ENCODE data around the gene F11. TPM values are rescaled to one million over a fixed set of nuclear protein-coding genes. Genes with fewer than 3 reads are reported as not detected.
"Not testable (repeated sequence)": the region's sequence is repeated elsewhere in the genome, so short reads cannot be mapped to it uniquely, and the experiment has no call there.

Gene F11
- total RNA-seq, 2 experiments from 2014 or later = not detected

DNA sequence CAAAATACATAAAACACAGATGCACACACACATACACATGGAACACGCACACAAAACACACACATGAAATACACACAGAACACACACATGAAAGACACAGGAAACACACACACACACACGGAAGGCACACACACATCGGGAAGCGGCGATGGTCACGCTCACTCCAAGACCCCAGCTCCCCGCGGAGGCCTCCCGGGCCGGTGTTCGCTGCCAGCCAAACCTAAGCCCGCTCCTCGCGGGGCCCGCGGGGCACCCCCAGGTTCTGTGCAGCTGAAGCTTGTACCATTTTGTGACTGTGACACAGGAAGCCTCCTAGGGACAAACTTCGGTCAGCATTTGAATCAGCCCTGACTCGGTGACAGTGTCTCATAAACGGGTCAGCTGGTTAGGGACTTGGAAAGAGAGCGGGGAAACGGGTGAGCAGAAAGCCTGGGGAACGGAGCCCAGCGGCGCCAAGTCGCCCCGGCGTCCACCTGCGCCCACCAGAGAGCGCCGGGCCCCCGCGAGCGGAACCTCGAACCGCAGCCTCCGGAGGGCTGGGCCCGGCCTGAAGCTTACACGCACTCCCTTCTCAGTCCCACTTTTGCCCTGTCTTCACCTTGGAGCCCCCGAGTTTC is 32.1 kb downstream of the F11 start:
- H3K27me3 Mint-ChIP-seq = peaks cover 10% of the 10 kb centered on the region
- H3K4me1 Mint-ChIP-seq = no peaks in the 10 kb centered on the region
- H3K9me3 Mint-ChIP-seq = no peaks in the 10 kb centered on the region
- H3K27ac Mint-ChIP-seq = no peak overlapping the region
- H3K36me3 Mint-ChIP-seq (ENCODE audit: low read depth) = no peaks in the 10 kb centered on the region
- DNase-seq = no peak
- H3K4me3 Mint-ChIP-seq = no peak overlapping the region
- ChIA-PET POLR2A (no interaction called here), CTCF (interaction anchor here (0.7 to 1.8 kb wide), 2 partner anchors 289 kb away, joined by 5 to 8 read pairs; no protein-coding TSS in a partner anchor)

- Mint-ChIP-seq H3K4me3 (no peak overlapping the region), H3K27ac (no peak overlapping the region), H3K27me3 (peaks cover 10% of the 10 kb centered on the region), H3K9me3 (no peaks in the 10 kb centered on the region), H3K4me1 (no peaks in the 10 kb centered on the region), H3K36me3 (ENCODE audit: low read depth) (no peaks in the 10 kb centered on the region)
- ChIA-PET POLR2A (no interaction called here), CTCF (interaction anchor here (0.7 to 1.8 kb wide), 2 partner anchors 193 to 288 kb away, joined by 3 to 8 read pairs; no protein-coding TSS in a partner anchor)
- DNase-seq = no peak
Measured at GRCh38 chr4:186299291-186299690, 33.3 kb downstream of the F11 start.

DNA sequence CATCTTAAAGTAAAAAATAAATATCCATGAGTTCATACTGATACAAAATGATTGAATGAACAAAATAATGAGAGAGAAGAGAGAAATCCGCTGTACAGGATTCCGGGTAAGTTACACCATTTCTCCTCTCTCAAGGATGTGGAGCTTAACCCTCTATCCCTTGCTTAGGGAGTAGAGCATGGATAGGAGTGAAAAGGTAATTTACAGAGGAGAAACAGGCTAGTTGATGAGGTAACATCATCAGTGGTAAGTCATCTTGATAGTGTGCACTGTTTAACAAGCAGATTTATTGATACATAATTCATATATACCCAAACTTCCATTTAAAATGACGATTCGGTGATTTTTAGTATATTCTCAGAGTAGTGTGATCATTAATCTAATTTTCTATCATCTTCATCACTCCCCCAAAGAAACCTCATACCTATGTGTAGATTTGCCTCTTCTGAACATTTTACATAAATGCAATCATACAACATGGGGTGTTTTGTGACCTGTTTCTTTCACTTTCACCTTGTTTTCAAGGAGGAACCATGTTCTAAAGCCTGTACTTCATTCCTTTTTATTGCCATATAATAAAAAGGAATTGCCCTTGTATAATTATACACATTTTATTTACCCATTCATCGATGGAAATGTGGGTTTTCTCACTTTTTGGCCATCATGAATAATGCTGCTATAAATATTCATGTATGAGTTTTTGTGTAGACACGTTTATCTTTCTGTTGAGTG is 34.8 kb downstream of the F11 start:
- Mint-ChIP-seq H3K36me3 (ENCODE audit: low read depth) (no peaks in the 10 kb centered on the region), H3K27ac (no peak overlapping the region), H3K9me3 (no peaks in the 10 kb centered on the region), H3K4me3 (no peak overlapping the region), H3K4me1 (no peaks in the 10 kb centered on the region), H3K27me3 (peaks cover 10% of the 10 kb centered on the region)
- ChIA-PET POLR2A (no interaction called here), CTCF (no interaction called here)
- no peak for DNase-seq

DNA sequence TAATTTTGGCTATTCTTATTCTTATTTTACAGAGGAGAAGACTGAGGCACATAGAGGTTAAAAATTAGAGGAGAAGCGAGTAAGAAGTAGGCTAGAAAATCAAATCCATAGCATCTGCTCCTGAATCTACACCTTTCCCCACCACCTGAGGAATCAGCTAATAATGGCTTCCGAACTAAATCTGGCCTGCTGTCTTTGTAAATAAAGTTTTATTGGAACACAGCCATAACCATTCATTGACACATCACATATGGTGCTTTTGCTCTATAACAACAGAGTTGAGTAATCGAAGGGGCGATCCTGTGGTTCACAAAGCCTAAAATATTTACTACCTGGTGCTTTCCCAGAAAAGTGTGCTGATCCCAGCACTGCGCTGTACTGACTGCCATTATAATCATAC is 38.2 kb downstream of the F11 start:
- Mint-ChIP-seq H3K9me3 (no peaks in the 10 kb centered on the region), H3K36me3 (ENCODE audit: low read depth) (no peaks in the 10 kb centered on the region), H3K27ac (no peak overlapping the region), H3K27me3 (peaks cover 1% of the 10 kb centered on the region), H3K4me1 (no peaks in the 10 kb centered on the region), H3K4me3 (no peak overlapping the region)
- POLR2A ChIA-PET = no interaction called here
- CTCF ChIA-PET = no interaction called here
- no peak for DNase-seq

DNA sequence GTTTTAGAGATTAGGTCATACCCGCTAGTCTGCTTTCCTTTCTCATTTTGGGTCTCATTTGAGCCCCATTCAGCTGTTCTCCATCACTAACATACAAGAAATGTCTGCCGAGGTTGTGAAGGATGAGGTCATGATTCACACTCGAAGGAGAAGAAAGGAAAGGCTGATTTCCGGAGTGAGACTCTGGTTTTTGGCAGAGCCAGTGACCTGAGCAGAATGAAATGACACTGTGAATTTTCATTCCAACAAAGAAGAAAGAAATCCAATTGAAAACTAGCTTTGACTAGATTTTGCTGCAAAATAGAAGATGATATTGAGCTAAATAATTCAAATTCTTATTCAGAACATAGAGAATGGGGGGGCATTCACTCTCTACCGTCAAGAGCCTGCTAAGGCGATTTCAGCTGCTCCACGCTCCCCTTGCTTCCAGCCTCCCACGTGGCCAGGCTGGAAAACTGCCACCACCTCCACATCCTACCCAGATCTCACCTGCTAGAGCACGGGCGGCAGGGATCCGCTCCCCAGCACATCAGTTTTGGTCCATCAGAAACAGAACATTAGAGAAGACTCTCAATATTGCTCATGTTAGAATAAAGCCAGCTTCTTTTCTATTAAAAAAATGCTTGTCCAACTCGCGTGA is 39.0 kb downstream of the F11 start:
- Mint-ChIP-seq H3K4me1 (no peaks in the 10 kb centered on the region), H3K27me3 (peaks cover 1% of the 10 kb centered on the region), H3K36me3 (ENCODE audit: low read depth) (no peaks in the 10 kb centered on the region), H3K9me3 (no peaks in the 10 kb centered on the region), H3K27ac (no peak overlapping the region), H3K4me3 (no peak overlapping the region)
- ChIA-PET POLR2A (no interaction called here), CTCF (no interaction called here)
- no peak for DNase-seq

- POLR2A ChIA-PET = no interaction called here
- Mint-ChIP-seq H3K9me3 (no peaks in the 10 kb centered on the region), H3K4me3 (no peak overlapping the region), H3K27me3 (peaks cover under 1% of the 10 kb centered on the region), H3K36me3 (ENCODE audit: low read depth) (no peaks in the 10 kb centered on the region), H3K27ac (no peak overlapping the region), H3K4me1 (no peaks in the 10 kb centered on the region)
- CTCF ChIA-PET = no interaction called here
- DNase-seq = no peak
Measured at GRCh38 chr4:186307497-186307896, 41.5 kb downstream of the F11 start.

- ChIA-PET POLR2A (no interaction called here), CTCF (no interaction called here)
- Mint-ChIP-seq H3K27ac (no peak overlapping the region), H3K9me3 (no peaks in the 10 kb centered on the region), H3K27me3 (no peaks in the 10 kb centered on the region), H3K36me3 (ENCODE audit: low read depth) (no peaks in the 10 kb centered on the region), H3K4me3 (no peak overlapping the region), H3K4me1 (no peaks in the 10 kb centered on the region)
- DNase-seq = no peak
Measured at GRCh38 chr4:186307916-186308315, 41.9 kb downstream of the F11 start.

DNA sequence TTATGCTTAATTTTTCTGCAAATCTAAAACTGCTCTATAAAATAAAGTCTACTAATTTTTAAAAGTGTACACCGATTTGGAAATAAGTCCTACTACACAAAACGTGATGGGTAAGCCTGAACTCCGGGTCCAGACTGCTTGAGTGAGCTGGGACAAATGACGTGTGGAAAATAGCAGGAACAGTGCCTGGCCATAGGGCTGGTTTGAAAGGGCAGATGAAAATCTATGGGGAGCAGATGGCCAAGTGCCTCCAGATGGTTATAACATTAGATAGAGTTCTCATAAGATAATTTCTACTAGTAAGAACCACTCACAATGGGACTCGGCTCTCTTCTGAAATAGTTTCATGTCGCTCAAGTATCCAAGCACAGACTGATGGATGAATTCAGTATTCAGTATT is 52.5 kb downstream of the F11 start:
- CTCF ChIA-PET = interaction anchor here (1.5 kb wide), 1 partner anchor 269 kb away, joined by 3 read pairs; no protein-coding TSS in a partner anchor
- DNase-seq = no peak
- Mint-ChIP-seq H3K27me3 (no peaks in the 10 kb centered on the region), H3K9me3 (no peaks in the 10 kb centered on the region), H3K27ac (no peak overlapping the region), H3K36me3 (ENCODE audit: low read depth) (no peaks in the 10 kb centered on the region), H3K4me3 (no peak overlapping the region), H3K4me1 (no peaks in the 10 kb centered on the region)
- POLR2A ChIA-PET = no interaction called here

GRCh38 chr4:186324660-186325059 is 58.7 kb downstream of the F11 start:
- CTCF ChIA-PET; H3K4me1 Mint-ChIP-seq; H3K4me3 Mint-ChIP-seq; H3K27me3 Mint-ChIP-seq; DNase-seq; H3K36me3 Mint-ChIP-seq (ENCODE audit: low read depth); H3K9me3 Mint-ChIP-seq; POLR2A ChIA-PET; H3K27ac Mint-ChIP-seq: not testable (repeated sequence)

GRCh38 chr4:186326391-186326790 is 60.4 kb downstream of the F11 start:
- Mint-ChIP-seq H3K36me3 (ENCODE audit: low read depth) (no peaks in the 10 kb centered on the region), H3K27me3 (no peaks in the 10 kb centered on the region), H3K4me1 (no peaks in the 10 kb centered on the region), H3K9me3 (no peaks in the 10 kb centered on the region), H3K4me3 (no peak overlapping the region), H3K27ac (no peak overlapping the region)
- CTCF ChIA-PET = no interaction called here
- POLR2A ChIA-PET = no interaction called here
- DNase-seq = no peak

GRCh38 chr4:186329372-186329771 is 63.4 kb downstream of the F11 start:
- no peak for DNase-seq
- Mint-ChIP-seq H3K9me3 (no peaks in the 10 kb centered on the region), H3K36me3 (ENCODE audit: low read depth) (no peaks in the 10 kb centered on the region), H3K27me3 (no peaks in the 10 kb centered on the region), H3K4me1 (no peaks in the 10 kb centered on the region), H3K4me3 (no peak overlapping the region), H3K27ac (no peak overlapping the region)
- ChIA-PET CTCF (no interaction called here), POLR2A (no interaction called here)

DNA sequence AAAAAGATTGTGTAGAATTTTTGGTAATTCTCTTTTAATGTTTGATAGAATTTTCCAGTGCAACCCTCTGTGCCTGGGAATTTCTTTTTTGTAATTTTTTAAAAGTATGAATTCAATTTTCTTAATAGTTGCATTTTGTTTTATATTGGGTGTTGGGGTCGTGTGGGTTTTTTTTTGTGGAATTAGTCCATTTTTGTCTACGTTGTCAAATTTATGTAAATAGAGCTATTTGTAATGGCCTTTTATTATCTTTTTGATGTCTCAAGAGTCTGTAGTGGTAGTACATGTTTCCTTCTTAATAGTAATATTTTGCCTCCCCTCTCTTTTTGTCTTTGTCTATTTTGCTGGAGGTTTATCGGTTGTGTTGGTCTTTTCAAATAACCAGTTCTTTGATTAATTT is 64.4 kb downstream of the F11 start:
- no peaks in the 10 kb centered on the region for H3K9me3 Mint-ChIP-seq
- ChIA-PET POLR2A (no interaction called here), CTCF (no interaction called here)
- H3K36me3 Mint-ChIP-seq (ENCODE audit: low read depth) = no peaks in the 10 kb centered on the region
- no peak overlapping the region for H3K27ac Mint-ChIP-seq
- H3K4me3 Mint-ChIP-seq = no peak overlapping the region
- no peaks in the 10 kb centered on the region for H3K4me1 Mint-ChIP-seq
- no peak for DNase-seq
- no peaks in the 10 kb centered on the region for H3K27me3 Mint-ChIP-seq

GRCh38 chr4:186335793-186336192 is 69.8 kb downstream of the F11 start:
- no peaks in the 10 kb centered on the region for H3K4me1 Mint-ChIP-seq
- no peaks in the 10 kb centered on the region for H3K27me3 Mint-ChIP-seq
- ChIA-PET POLR2A (no interaction called here), CTCF (no interaction called here)
- H3K9me3 Mint-ChIP-seq = no peaks in the 10 kb centered on the region
- H3K27ac Mint-ChIP-seq = no peak overlapping the region
- no peaks in the 10 kb centered on the region for H3K36me3 Mint-ChIP-seq (ENCODE audit: low read depth)
- no peak for DNase-seq
- H3K4me3 Mint-ChIP-seq = no peak overlapping the region

All from activated CD4-positive, alpha-beta memory T cell treated with anti-CD3 and anti-CD28 coated beads, Interleukin-2, amount 10 ng/mL, durations not matched to agents 7 days and 5 days (primary cell).